Keratinocyte (primary cell): ENCODE measurements around the gene PRR18. TPM values are rescaled to one million over a fixed set of nuclear protein-coding genes. Genes with fewer than 3 reads are reported as not detected.

Source experiments
- DNase-seq: peaks from one replicate; pipeline ENCODE4 v3.0.0-alpha.2; 2011; ENCODE audit warnings: low read depth, missing footprints, low spot score
- FAIRE-seq: peaks from 2 replicates; lab custom pipeline; 2011; peaks lifted over from hg19 to GRCh38; lab: Jason Lieb, UNC
- H2AFZ ChIP-seq: 2 replicates; pipeline ENCODE4 v1.6.0; 2012; ENCODE audit warnings: low read length, control low read depth, inconsistent platforms; ENCODE audit not compliant: control insufficient read depth
- H3K27ac ChIP-seq: 2 replicates; pipeline ENCODE4 v1.5.1; 2011; ENCODE audit warnings: low read length; ENCODE audit not compliant: control insufficient read depth, insufficient read depth
- H3K27me3 ChIP-seq: 3 replicates; pipeline ENCODE4 v1.6.0; 2011; ENCODE audit warnings: low read length; ENCODE audit not compliant: control insufficient read depth, insufficient read depth; ENCODE audit errors: extremely low read depth
- H3K36me3 ChIP-seq, 2 experiments: 2 replicates in 1 of 2; 3 replicates in 1 of 2; pipeline ENCODE4 v1.5.1; 2011; ENCODE audit warnings: low read length in 2 of 2, mild to moderate bottlenecking in 1 of 2; ENCODE audit not compliant: control insufficient read depth in 2 of 2, insufficient read depth in 2 of 2; ENCODE audit errors: extremely low read depth in 1 of 2
- H3K4me1 ChIP-seq: 3 replicates; pipeline ENCODE4 v1.5.1; 2011; ENCODE audit warnings: low read length; ENCODE audit not compliant: control insufficient read depth, insufficient read depth; ENCODE audit errors: extremely low read depth
- H3K4me2 ChIP-seq: 3 replicates; pipeline ENCODE4 v1.6.0; 2011; ENCODE audit warnings: low read depth, low read length; ENCODE audit not compliant: control insufficient read depth, insufficient read depth; ENCODE audit errors: extremely low read depth
- H3K4me3 ChIP-seq, 3 experiments: fragments of 200-600 bp in 1 of 3; sonication (generic) in 1 of 3; 2 replicates in 2 of 3; 3 replicates in 1 of 3; pipeline ENCODE4 v1.5.1; 2011 to 2016; ENCODE audit warnings: low read length in 3 of 3, mild to moderate bottlenecking in 3 of 3, control low read depth in 2 of 3, inconsistent platforms in 1 of 3, low read depth in 1 of 3, mixed read lengths in 1 of 3, mixed run types in 1 of 3, moderate library complexity in 1 of 3; ENCODE audit not compliant: control insufficient read depth in 2 of 3, insufficient read depth in 2 of 3; ENCODE audit errors: extremely low read depth in 1 of 3
- H3K79me2 ChIP-seq: 2 replicates; pipeline ENCODE4 v1.6.0; 2012; ENCODE audit warnings: low read length; ENCODE audit not compliant: control insufficient read depth, insufficient read depth
- H3K9ac ChIP-seq: 3 replicates; pipeline ENCODE4 v1.6.0; 2011; ENCODE audit warnings: low read length; ENCODE audit not compliant: control insufficient read depth, insufficient read depth; ENCODE audit errors: extremely low read depth
- H3K9me1 ChIP-seq: 3 replicates; pipeline ENCODE4 v1.6.0; 2011; ENCODE audit warnings: low read length; ENCODE audit not compliant: control insufficient read depth, insufficient read depth; ENCODE audit errors: extremely low read depth
- H3K9me3 ChIP-seq: 2 replicates; pipeline ENCODE4 v1.5.1; 2012; ENCODE audit warnings: low read depth, low read length; ENCODE audit not compliant: control insufficient read depth
- H4K20me1 ChIP-seq: 3 replicates; pipeline ENCODE4 v1.6.0; 2011; ENCODE audit warnings: low read length; ENCODE audit not compliant: control insufficient read depth, insufficient read depth; ENCODE audit errors: extremely low read depth
- EZH2 ChIP-seq: IDR thresholded peaks from one replicate; pipeline ENCODE4 v1.6.1; 2012; ENCODE audit warnings: inconsistent platforms, mild to moderate bottlenecking, low read length, moderate library complexity
- dilution Hi-C: fragments of 300-500 bp; cut with MboI; formaldehyde crosslinking; loops from one replicate; pipeline ENCODE4 v1.7.0; 2020; ENCODE audit warnings: low sequenced_read_pairs; ENCODE audit not compliant: extremely low pct_ligation_motif_present
- polyA plus RNA-seq, 5 experiments: library from polyadenylated mRNA; depleted of rRNA in 3 of 5; stranded (reverse) in 3 of 5; stranded (forward) in 1 of 5; unstranded in 1 of 5; fragments of >200 nt; gene quantifications; 1 replicate in 1 of 5; 2 replicates in 3 of 5; 3 replicates in 1 of 5; pipeline versions ENCODE4 v1.2.1 to v1.2.3, GENCODE V29; 2011 to 2012; ENCODE audit warnings: missing spikeins in 2 of 5, low read depth in 1 of 5, low replicate concordance in 1 of 5
- TF ChIP-seq, protein P1 (sequence below), 3 experiments: IDR thresholded peaks in 1 of 3; conservative IDR thresholded peaks in 1 of 3; optimal IDR thresholded peaks in 1 of 3; 2 replicates in 2 of 3; 3 replicates in 1 of 3; pipeline versions ENCODE3 to v1.5.1; 2011; ENCODE audit warnings: low read length in 3 of 3, mild to moderate bottlenecking in 3 of 3, moderate library complexity in 2 of 3, control low read depth in 1 of 3, inconsistent platforms in 1 of 3; ENCODE audit not compliant: insufficient read depth in 2 of 3; ENCODE audit errors: extremely low read depth in 1 of 3

The PRR18 gene
- polyA plus RNA-seq, 1 donor (not counting 4 experiments of a cell fraction or from before 2014, with no cell fraction given): not detected

DNA sequence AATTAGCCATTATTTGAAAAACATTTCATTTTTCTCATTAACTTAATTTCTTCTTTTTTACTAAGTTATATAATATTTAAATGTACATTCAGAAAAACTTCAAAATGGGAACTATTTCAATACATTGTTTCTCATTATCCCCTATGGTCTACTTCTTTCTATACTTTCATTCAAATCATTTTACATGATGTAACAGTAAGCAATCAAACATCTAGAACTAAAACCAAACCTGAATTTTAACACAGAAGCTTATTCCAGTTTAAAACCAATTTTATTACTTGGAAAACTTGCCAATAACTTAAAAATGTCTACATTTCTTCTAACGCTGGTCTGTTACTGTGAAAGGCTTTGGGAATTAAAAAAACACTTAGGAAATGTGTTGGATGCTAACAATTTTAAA lies 4.6 kb upstream of the PRR18 start:
- Histone ChIP-seq H3K9ac (no peak overlapping the region), H3K27ac (no peak overlapping the region), H4K20me1 (no peaks in the 10 kb centered on the region), H3K4me2 (no peak overlapping the region), H3K9me3 (no peaks in the 10 kb centered on the region), H3K27me3 (peaks cover 20% of the 10 kb centered on the region), H3K9me1 (no peaks in the 10 kb centered on the region), H3K79me2 (no peaks in the 10 kb centered on the region), H3K4me1 (no peaks in the 10 kb centered on the region), H3K36me3 (no peaks in the 10 kb centered on the region), H2AFZ (no peak overlapping the region), H3K4me3 (no peak overlapping the region)
- TF ChIP-seq, protein P1, sequence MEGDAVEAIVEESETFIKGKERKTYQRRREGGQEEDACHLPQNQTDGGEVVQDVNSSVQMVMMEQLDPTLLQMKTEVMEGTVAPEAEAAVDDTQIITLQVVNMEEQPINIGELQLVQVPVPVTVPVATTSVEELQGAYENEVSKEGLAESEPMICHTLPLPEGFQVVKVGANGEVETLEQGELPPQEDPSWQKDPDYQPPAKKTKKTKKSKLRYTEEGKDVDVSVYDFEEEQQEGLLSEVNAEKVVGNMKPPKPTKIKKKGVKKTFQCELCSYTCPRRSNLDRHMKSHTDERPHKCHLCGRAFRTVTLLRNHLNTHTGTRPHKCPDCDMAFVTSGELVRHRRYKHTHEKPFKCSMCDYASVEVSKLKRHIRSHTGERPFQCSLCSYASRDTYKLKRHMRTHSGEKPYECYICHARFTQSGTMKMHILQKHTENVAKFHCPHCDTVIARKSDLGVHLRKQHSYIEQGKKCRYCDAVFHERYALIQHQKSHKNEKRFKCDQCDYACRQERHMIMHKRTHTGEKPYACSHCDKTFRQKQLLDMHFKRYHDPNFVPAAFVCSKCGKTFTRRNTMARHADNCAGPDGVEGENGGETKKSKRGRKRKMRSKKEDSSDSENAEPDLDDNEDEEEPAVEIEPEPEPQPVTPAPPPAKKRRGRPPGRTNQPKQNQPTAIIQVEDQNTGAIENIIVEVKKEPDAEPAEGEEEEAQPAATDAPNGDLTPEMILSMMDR (optimal IDR thresholded peaks at IDR 0.05 in 1 of 3, IDR thresholded peaks at IDR 0.05 in 1 of 3, conservative IDR thresholded peaks at IDR 0.05 in 1 of 3; ENCODE audit: extremely low read depth in 1 of 3, insufficient read depth in 2 of 3, low read length in 3 of 3): no peak
- DNase-seq: no peak
- dilution Hi-C loops: no loop called here
- FAIRE-seq: no peak

DNA sequence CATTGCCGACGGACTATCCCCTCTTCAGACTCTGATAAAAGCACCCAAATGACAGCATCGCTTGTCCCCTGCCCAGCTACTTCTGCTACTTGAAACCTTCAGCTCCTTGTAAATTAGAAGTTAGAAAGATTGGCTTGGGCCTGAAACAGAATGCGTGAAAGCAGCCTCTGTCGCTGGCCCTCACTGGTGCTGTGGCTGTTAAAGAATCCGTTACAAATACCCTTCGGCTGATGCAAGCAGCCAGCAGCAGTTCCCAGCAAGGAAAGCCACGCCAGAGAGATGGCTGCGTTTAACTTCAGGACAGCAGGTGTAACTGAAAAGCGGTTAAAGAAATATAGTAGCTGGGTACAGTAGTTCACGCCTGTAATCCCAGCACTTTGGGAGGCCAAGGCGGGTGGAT lies 2.4 kb upstream of the PRR18 start:
- no peak overlapping the region for H3K9ac ChIP-seq
- no peak overlapping the region for H2AFZ ChIP-seq
- TF ChIP-seq, protein P1 (optimal IDR thresholded peaks at IDR 0.05 in 1 of 3, IDR thresholded peaks at IDR 0.05 in 1 of 3, conservative IDR thresholded peaks at IDR 0.05 in 1 of 3; ENCODE audit: extremely low read depth in 1 of 3, insufficient read depth in 2 of 3, low read length in 3 of 3): no peak
- no peak for TF ChIP-seq EZH2
- no peaks in the 10 kb centered on the region for H3K36me3 ChIP-seq
- H4K20me1 ChIP-seq: no peaks in the 10 kb centered on the region
- H3K9me1 ChIP-seq: no peaks in the 10 kb centered on the region
- H3K9me3 ChIP-seq: no peaks in the 10 kb centered on the region
- FAIRE-seq (no peak), DNase-seq (no peak)
- H3K4me1 ChIP-seq: no peaks in the 10 kb centered on the region
- dilution Hi-C loops: no loop called here
- no peak overlapping the region for H3K4me2 ChIP-seq
- no peaks in the 10 kb centered on the region for H3K79me2 ChIP-seq
- H3K27me3 ChIP-seq: peaks cover 38% of the 10 kb centered on the region
- H3K27ac ChIP-seq: no peak overlapping the region
- H3K4me3 ChIP-seq: no peak overlapping the region
